Embryonic facial prominence (tissue), 1 donor: ENCODE data around the gene ASAP3.
A peak's percentile ranks its signal among the peaks of the same experiment; 100 is the strongest.
"Not testable (repeated sequence)": the region's sequence is repeated elsewhere in the genome, so short reads cannot be mapped to it uniquely, and the experiment has no call there.

Source experiments
- DNase-seq: peaks from one replicate; pipeline ENCODE4 v3.0.0-alpha.2; 2016; ENCODE audit errors: extremely low spot score

The ASAP3 gene

DNA sequence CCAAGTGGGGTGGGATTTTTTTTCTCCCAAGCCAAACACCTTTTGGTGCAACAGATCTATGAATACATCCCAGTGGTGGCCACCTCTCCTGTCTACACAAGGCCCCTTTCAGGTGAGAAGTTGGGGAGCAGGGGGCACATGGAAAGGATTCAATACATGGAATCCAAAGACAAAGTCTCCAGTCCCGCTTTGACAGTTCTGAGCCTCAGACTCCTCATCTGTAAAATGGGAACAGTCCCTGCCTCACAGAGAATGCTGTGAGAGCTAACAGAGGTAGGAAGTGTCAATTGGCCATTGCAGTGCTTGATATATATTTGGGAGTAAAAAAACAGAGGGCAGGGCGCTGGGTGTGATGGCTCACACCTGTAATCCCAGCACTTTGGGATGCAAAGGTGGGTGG is 87.6 kb downstream of the ASAP3 start:
- no peak for DNase-seq

DNA sequence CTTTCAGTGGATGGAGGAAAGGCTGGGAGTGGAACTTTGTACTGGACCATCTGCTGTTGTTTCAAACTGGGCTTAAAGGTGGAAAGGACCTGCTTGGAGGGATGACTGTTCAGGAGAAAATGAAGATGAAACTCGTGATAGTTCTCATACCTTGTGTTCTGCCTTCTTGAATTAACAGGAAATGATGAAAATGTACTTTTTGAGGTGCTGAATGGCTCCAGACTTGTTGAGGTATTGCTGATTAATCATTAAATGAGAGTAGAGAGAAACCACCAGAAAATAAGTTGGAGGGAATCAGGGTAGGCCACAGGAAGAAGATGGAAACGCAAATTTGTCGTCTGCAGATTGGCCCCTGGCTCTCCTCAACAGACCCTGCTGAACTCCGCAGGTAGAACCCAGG is 88.1 kb downstream of the ASAP3 start:
- no peak for DNase-seq

DNA sequence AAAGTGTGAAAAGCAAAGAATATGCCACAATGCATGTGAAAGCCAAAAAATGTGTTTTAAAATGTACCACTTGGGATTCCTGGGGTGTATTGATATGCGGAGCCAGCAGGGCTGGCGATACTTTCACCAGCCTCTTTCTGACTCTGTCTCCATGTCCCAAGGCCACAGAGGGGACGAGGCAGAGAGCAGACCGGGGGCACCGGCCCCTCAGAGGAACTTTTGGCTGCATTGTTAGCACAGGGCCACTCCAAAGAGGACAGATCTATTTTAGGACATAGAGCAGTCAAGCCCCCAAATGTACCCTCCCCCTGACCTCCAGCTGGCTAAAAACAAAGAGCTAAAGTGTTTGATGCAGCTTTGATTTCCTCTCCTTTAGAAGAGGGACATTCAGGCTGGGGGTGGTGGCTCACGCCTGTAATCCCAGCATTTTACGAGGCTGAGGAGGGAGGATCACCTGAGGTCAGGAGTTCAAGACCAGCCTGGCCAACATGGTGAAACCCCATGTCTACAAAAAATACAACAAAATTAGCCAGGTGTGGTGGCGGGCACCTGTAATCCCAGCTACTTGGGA is 88.7 kb downstream of the ASAP3 start:
- no peak for DNase-seq

DNA sequence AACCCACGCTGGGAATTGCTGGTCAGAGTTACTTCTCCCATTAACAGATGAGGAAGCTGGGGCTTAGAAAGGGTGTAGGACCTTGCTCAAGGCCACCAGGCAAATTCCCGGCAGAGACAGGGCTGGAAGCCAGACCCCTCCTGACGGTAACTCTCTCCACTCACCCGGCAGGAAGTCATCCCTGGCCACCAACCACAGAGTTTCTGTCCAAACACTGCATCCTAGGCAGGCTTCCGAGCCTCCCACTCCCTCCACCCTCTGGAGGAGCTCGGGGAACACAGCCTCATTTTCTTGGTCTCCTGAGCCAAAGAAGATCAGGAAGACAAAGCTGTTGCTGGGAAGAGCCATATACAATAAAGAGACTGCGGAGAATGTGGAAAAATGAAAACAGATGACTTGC is 89.3 kb downstream of the ASAP3 start:
- DNase-seq: peak; percentile 71

DNA sequence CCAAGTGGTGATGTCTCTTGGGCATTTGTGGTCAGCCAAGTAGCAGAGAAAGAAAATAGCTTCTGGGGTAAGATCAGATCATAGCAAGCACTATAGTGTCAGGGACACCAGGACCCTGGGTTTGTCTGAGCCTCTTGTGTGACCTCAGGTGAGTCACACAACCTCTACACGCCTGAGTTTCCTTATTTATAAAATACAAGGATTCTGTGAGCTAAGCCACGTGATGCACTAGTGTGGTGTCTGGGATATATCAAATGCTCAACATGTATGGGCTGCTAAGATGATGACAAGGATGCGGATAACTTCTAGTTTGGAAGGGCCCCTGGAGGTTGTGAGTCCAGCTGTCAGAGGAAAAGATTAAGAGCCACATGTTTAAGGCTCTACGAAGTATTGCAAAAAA is 89.8 kb downstream of the ASAP3 start:
- no peak for DNase-seq

DNA sequence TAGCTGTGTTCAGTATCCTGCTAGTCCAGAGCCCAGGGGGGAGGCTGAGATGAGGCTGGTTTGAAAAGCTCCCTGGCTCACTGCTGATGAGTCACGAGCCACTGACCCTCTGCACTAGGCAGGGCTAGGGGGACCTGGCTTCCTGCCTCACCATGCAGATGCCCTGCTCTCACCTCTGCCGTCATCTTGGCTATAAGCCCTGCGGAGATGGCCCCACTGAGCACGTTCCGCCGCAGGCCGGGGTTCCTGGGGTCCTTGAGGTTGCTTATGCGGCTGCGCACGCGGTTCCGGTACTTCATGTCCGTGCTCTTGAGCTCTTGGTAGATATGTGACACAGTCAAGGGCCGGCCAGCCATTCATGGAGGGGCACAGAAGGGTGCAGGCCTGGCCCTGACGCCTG is 90.3 kb downstream of the ASAP3 start:
- DNase-seq: no peak

DNA sequence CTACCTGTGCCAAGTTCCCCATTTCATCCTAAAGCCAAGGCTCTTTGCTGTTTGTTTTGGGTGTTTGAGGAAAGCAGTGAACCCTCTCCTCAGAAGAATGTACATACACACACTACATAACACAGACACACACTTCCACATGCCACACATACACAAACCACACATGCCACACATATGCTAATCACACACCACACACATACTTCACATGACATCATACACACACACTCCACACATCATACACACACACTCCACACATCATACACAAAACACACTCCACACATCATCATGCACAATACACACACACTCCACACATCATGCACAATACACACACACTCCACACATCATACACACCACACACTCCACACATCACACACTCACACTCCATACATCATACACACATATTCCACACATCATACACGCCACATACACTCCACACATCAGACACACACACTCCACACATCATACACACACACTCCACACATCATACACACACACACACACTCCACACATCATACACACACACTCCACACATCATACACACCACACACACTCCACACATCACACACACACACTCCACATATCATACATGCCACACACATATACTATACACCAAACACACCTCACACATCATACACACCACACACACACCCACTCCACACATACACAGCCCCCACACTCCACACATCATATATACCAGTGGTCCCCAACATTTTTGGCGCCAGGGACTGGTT is 91.7 kb downstream of the ASAP3 start:
- DNase-seq: no peak

DNA sequence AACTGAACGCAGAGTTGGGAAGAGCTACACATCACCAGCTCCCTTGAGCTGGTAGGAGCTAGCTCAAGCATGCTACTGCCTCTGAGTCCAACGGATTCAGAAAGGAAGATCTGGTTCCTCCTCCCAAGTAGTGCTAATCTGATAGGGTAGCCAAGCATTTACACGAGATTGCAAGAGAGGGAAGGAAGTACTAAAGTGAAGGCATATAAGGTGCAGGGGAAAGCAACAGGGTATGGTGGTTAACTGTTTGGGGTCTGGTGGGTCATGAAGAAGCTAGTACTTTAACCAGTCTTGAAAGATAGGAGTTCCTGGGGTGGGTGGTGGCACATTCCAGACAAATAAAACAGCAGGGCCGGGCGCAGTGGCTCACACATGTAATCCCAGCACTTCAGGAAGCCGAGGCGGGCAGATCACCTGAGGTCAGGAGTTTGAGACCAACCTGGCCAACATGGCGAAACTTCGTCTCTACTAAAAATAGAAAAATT is 94.1 kb downstream of the ASAP3 start:
- DNase-seq: no peak

DNA sequence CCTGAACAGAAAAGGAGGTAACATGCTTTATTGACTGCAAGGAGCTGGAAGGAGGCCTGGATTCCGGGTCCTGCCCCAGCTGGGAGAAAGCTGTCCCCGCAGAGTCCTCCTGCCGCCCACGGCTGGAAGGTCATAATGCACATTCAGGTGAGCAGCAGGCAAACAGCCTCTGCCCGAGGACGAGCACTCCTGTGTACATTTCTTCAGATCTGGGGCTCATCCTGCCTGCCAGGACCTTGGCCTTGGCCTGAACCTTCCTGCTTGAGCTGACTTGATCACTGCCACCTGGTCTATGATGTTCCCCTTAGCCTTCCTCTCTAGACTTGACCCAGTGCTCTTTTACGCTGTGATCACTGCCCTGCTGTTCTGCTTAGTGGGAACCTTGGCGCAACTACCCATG is 96.5 kb downstream of the ASAP3 start:
- DNase-seq: no peak

DNA sequence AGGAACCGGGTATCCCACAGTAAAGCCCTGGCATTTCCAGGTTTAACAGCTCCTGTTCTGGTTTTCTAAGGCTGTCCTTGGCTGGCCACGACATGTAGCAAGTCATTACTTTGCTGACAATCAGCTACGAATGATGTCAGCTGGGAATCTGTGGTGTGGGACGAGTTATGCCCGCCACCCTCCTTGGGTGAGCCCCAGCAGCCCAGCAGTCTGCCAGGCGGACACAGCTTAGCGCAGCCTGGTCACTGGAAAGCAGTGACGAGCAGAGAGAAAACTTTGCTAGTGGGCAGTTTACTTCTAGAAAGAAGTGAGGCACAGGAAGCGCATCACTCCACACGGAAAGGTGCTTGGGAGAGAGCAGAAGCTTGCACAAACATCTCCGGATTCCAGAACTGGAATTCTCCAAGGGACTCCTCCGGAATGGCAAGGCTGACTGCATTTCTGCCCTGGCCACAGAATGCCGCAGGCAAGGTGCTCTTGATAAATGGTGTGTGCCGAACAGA is 98.8 kb downstream of the ASAP3 start:
- DNase-seq: no peak

DNA sequence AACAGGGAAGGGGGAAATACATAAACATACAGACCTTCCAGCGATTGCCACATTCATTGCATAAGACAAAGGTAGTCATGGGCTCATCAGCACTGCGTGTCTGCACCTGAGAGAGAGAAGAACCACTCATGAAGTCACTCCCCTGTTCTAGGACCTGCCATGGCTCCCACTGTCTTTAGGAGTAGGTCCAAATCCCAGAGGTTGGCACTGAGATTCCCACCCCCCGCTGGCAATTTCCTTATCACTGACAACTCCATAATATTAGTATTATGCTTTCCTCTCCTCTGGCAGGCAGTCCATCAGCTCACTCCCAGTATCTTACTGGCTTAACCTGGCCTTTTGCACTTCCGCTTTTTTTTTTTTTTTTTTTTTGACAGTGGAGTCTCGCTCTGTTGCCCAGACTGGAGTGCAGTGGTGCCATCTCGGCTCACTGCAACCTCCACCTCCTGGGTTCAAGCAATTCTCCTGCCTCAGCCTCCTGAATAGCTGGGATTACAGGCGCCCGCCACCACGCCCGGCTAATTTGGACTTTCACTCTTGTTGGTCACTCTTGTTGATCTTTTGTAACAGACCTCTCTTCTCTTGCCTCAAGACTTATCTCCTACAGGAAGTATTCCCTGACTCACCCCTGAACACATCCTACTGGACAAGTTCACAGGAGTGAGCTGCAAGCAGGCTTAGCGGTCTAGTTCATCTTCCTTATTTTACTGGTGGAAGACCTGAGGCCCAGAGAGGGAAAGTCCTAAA is 99.5 kb downstream of the ASAP3 start:
- no peak for DNase-seq

DNA sequence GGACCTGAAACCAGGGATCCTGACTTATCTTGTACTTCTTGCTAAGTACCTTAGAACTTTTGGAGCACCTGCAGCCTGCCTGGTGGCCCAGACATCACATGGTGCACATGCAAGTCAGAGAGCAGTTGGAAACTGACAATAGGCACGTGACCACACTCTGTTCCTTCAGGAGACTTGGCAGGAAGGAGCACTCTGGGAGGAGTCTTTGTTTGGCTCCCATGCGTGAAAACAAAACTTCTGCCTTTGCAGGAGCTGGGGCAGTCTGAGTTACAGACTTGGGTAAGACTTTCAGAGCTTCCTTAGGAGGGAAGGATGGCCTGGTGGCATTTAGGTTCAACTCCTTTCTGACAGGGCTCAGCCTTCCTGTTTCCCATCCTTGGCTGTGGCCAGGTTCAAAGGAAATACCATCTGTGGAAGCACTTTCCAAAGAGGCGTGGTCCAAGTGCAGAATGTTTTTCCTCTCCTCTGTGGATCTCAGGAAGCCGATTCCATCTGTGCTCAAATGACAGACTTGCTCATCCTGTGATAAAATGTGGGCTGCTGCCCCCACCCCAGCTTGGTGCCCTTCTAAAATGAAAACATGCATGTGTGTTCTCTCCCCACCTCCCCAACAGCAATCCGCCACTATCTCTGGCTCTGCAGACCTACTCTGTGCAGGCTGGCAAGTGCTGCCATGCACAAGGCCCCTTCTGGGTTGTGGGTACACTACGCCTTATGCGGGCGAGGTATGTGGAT is 100.2 kb downstream of the ASAP3 start:
- no peak for DNase-seq

DNA sequence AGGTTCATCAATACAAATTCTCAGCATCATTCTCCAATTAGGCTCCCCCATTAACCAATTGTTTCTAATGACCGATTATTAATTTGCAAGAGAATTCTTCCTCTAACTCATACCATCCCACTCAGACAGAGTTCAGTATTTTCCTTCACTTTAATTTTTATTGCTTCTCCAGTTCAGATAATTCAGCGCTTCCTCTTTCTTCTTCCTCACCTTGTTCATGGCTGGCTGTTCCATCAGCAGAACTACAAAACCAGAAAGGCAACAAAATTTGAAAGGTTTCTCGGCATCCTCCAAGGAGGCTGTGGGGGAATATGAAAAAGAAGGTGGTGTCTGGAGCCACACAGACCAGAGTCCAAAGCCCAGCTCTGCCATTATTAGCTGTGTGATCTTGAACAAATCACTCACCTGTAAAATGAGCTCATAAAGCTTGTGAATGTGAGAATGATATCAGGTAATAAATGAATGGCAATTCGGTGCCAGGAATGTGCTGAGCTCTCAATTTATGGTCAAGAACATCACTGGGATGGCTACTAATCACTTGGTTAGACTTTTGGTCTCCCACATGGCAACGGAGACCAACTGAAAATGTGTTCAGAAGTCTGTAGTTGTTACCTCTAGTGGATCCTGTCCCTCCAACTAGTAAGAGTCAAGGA is 102.6 kb downstream of the ASAP3 start:
- DNase-seq: no peak

DNA sequence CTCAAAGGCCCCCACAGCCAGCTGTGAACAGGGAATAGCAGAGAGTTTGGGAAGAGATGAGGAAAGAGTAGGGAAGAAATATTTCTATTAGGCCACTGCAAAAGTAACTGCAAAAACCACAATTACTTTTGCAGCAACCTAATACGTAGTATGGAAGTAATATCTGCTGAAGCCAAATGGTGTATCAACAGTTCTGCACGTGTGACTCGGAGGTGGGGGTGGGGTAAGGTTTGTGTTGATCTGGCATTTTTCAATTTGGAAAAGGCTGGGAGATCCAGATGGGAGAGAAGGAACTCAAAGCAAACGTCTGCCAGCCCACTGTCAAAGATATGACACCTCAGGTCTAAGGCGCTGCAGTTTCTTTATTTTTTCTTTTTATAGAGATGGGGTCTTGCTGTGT is 103.3 kb downstream of the ASAP3 start:
- DNase-seq: no peak

DNA sequence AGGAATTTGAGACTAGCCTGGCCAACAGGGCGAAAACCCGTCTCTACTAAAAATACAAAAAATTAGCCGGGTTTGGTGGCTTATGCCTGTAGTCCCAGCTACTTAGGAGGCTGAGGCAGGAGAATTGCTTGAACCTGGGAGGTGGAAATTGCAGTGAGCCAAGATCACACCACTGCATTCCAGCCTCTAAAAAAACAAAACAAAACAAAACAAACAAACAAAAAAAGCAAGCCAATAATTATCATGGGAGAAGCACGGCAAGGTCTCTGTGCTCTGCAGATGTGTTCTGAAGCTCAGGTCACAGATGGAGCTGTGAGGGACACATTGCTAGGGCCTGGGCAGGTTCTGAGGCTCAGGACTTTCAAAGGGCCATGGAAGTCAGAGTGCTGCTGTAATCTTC is 103.7 kb downstream of the ASAP3 start:
- not testable (repeated sequence) for DNase-seq
